H1 (cell line): ENCODE results near the gene PPP1R13B. TPM values are rescaled to one million over a fixed set of nuclear protein-coding genes. Genes with fewer than 3 reads are reported as not detected.

Source experiments
- CTCF ChIA-PET: fragments of 300-600 bp; sonication (Branson Sonifier 250); formaldehyde crosslinking; loops from one replicate; lab custom pipeline; 2021; ENCODE audit not compliant: partially characterized antibody; lab: Charles Lee
- POLR2A ChIA-PET: fragments of 300-600 bp; sonication (Branson Sonifier 250); formaldehyde crosslinking; loops from one replicate; lab custom pipeline; 2021; ENCODE audit warnings: inconsistent platforms; ENCODE audit not compliant: partially characterized antibody; lab: Charles Lee
- DNase-seq, 2 experiments: peaks; one replicate each; pipeline versions ENCODE4 v3.0.0 to v3.0.0-alpha.2; 2010 to 2022; ENCODE audit warnings: low spot score in 2 of 2, low read depth in 1 of 2, mixed read lengths in 1 of 2
- FAIRE-seq: peaks from 2 replicates; lab custom pipeline; 2011; peaks lifted over from hg19 to GRCh38; lab: Jason Lieb, UNC
- H2AFZ ChIP-seq: 2 replicates; pipeline ENCODE4 v1.8.1; 2012; ENCODE audit warnings: low read length, inconsistent platforms
- H2AK5ac ChIP-seq: 2 replicates; pipeline ENCODE4 v1.6.1; 2013; ENCODE audit warnings: low read depth, low read length
- H2BK120ac ChIP-seq: replicated peaks from 2 replicates; pipeline ENCODE3; 2013; ENCODE audit warnings: low read depth, low read length, inconsistent platforms
- H2BK12ac ChIP-seq: 2 replicates; pipeline ENCODE4 v1.6.1; 2013; ENCODE audit warnings: low read depth, low read length
- H2BK15ac ChIP-seq: 2 replicates; pipeline ENCODE4 v1.6.1; 2013; ENCODE audit warnings: low read length
- H2BK20ac ChIP-seq: 2 replicates; pipeline ENCODE4 v1.6.1; 2013; ENCODE audit warnings: low read length
- H2BK5ac ChIP-seq: 2 replicates; pipeline ENCODE4 v1.6.1; 2013; ENCODE audit warnings: low read depth, low read length
- H3K14ac ChIP-seq: 2 replicates; pipeline ENCODE4 v1.6.1; 2013; ENCODE audit warnings: inconsistent platforms; ENCODE audit not compliant: insufficient read length
- H3K18ac ChIP-seq: 2 replicates; pipeline ENCODE4 v1.6.1; 2013; ENCODE audit warnings: low read length; ENCODE audit errors: extremely low read depth
- H3K23ac ChIP-seq: 2 replicates; pipeline ENCODE4 v1.6.1; 2013; ENCODE audit warnings: inconsistent platforms; ENCODE audit not compliant: insufficient read length
- H3K23me2 ChIP-seq: 2 replicates; pipeline ENCODE4 v1.6.1; 2013; ENCODE audit warnings: low read depth, low read length
- H3K27ac ChIP-seq: 2 replicates; pipeline ENCODE4 v1.6.1; 2011; ENCODE audit warnings: low read depth, low read length, inconsistent platforms
- H3K27me3 ChIP-seq, 4 experiments: replicated peaks in 1 of 4; 1 replicate in 1 of 4; 2 replicates in 3 of 4; pipeline versions ENCODE4 v1.6.1 to v1.8.1; 2011 to 2013; ENCODE audit warnings: low read length in 3 of 4, mild to moderate bottlenecking in 3 of 4, inconsistent platforms in 2 of 4, mixed read lengths in 2 of 4, moderate library complexity in 1 of 4; ENCODE audit not compliant: control insufficient read depth in 3 of 4, insufficient read depth in 3 of 4; ENCODE audit errors: extremely low read depth in 1 of 4
- H3K36me3 ChIP-seq, 4 experiments: 2 replicates each; pipeline versions ENCODE4 v1.6.1 to v1.8.1; 2011 to 2013; ENCODE audit warnings: mild to moderate bottlenecking in 4 of 4, low read length in 3 of 4, moderate library complexity in 2 of 4, control low read depth in 1 of 4, inconsistent platforms in 1 of 4; ENCODE audit not compliant: insufficient read depth in 4 of 4, control insufficient read depth in 2 of 4
- H3K4ac ChIP-seq: replicated peaks from 2 replicates; pipeline ENCODE3; 2013; ENCODE audit warnings: low read length, low read depth, mixed read lengths, inconsistent platforms; ENCODE audit not compliant: insufficient read length
- H3K4me1 ChIP-seq, 4 experiments: replicated peaks in 1 of 4; 1 replicate in 1 of 4; 2 replicates in 3 of 4; pipeline versions ENCODE4 v1.6.1 to v1.8.1; 2011 to 2013; ENCODE audit warnings: low read length in 3 of 4, inconsistent platforms in 2 of 4, mixed read lengths in 1 of 4; ENCODE audit not compliant: insufficient read depth in 4 of 4, control insufficient read depth in 3 of 4
- H3K4me2 ChIP-seq, 2 experiments: 2 replicates each; pipeline versions ENCODE4 v1.6.1 to v1.8.1; 2011 to 2013; ENCODE audit warnings: low read depth in 2 of 2, low read length in 2 of 2, control low read depth in 1 of 2, inconsistent platforms in 1 of 2, mild to moderate bottlenecking in 1 of 2; ENCODE audit not compliant: insufficient read depth in 1 of 2
- H3K4me3 ChIP-seq, 4 experiments: fragments of 200-600, 300-600 bp in 1 of 4; sonication (generic), shearing (Covaris generic), sonication (Bioruptor Twin) in 1 of 4; 2 replicates each; pipeline versions ENCODE4 v1.5.1 to v1.8.1; 2011 to 2016; ENCODE audit warnings: low read length in 4 of 4, low read depth in 3 of 4, control low read depth in 2 of 4, inconsistent platforms in 2 of 4, mild to moderate bottlenecking in 2 of 4, mixed read lengths in 1 of 4, moderate library complexity in 1 of 4; ENCODE audit not compliant: insufficient read depth in 2 of 4; ENCODE audit errors: extremely low read depth in 1 of 4
- H3K56ac ChIP-seq: replicated peaks from 2 replicates; pipeline ENCODE3; 2013; ENCODE audit warnings: low read depth, mild to moderate bottlenecking, mixed read lengths, low read length, inconsistent platforms; ENCODE audit not compliant: insufficient read length
- H3K79me1 ChIP-seq: 2 replicates; pipeline ENCODE4 v1.6.1; 2013; ENCODE audit warnings: low read depth, low read length, control low read depth
- H3K79me2 ChIP-seq, 2 experiments: 2 replicates each; pipeline versions ENCODE4 v1.6.1 to v1.8.1; 2012 to 2013; ENCODE audit warnings: low read length in 2 of 2, mild to moderate bottlenecking in 2 of 2, inconsistent platforms in 1 of 2; ENCODE audit not compliant: insufficient read depth in 2 of 2, control insufficient read depth in 1 of 2
- H3K9ac ChIP-seq, 4 experiments: replicated peaks in 1 of 4; 1 replicate in 1 of 4; 2 replicates in 3 of 4; pipeline versions ENCODE4 v1.6.1 to v1.8.1; 2011 to 2013; ENCODE audit warnings: low read depth in 3 of 4, low read length in 3 of 4, control low read depth in 2 of 4, mild to moderate bottlenecking in 2 of 4, moderate library complexity in 2 of 4, inconsistent platforms in 1 of 4; ENCODE audit errors: extremely low read depth in 1 of 4
- H3K9me3 ChIP-seq, 2 experiments: 2 replicates each; pipeline versions ENCODE4 v1.6.1 to v1.8.1; 2012 to 2013; ENCODE audit warnings: mild to moderate bottlenecking in 2 of 2, moderate library complexity in 2 of 2, control low read depth in 1 of 2, inconsistent platforms in 1 of 2, low read depth in 1 of 2, low read length in 1 of 2, mixed read lengths in 1 of 2; ENCODE audit not compliant: insufficient read depth in 2 of 2
- H4K20me1 ChIP-seq, 2 experiments: replicated peaks in 1 of 2; 2 replicates each; pipeline versions ENCODE3 to v1.8.1; 2011 to 2013; ENCODE audit warnings: inconsistent platforms in 2 of 2, low read length in 2 of 2, mild to moderate bottlenecking in 1 of 2; ENCODE audit not compliant: insufficient read depth in 2 of 2, control insufficient read depth in 1 of 2
- H4K5ac ChIP-seq: 2 replicates; pipeline ENCODE4 v1.6.1; 2013; ENCODE audit warnings: low read length, low read depth, mixed read lengths, inconsistent platforms; ENCODE audit not compliant: insufficient read length
- H4K8ac ChIP-seq: 2 replicates; pipeline ENCODE4 v1.8.0; 2013; ENCODE audit warnings: mild to moderate bottlenecking, moderate library complexity, low read length, inconsistent platforms; ENCODE audit not compliant: insufficient read depth; ENCODE audit errors: extremely low read depth
- H4K91ac ChIP-seq: replicated peaks from 2 replicates; pipeline ENCODE3; 2013; ENCODE audit warnings: low read length, mixed read lengths, inconsistent platforms; ENCODE audit not compliant: insufficient read length
- ATF3 ChIP-seq: IDR thresholded peaks from 2 replicates; pipeline ENCODE4 v1.6.1; 2011; ENCODE audit warnings: low read depth, mild to moderate bottlenecking, low read length; ENCODE audit not compliant: insufficient read depth
- CTBP2 ChIP-seq: IDR thresholded peaks from 2 replicates; pipeline ENCODE4 v1.7.0; 2011; ENCODE audit warnings: borderline replicate concordance, mild to moderate bottlenecking, moderate library complexity, mixed read lengths, low read length; ENCODE audit not compliant: insufficient read depth, insufficient read length
- EP300 ChIP-seq, 2 experiments: IDR thresholded peaks; 1 replicate in 1 of 2; 2 replicates in 1 of 2; pipeline ENCODE4 v1.6.1; 2011 to 2012; ENCODE audit warnings: low read depth in 2 of 2, low read length in 2 of 2, mild to moderate bottlenecking in 2 of 2, borderline replicate concordance in 1 of 2, inconsistent platforms in 1 of 2, moderate library complexity in 1 of 2
- POLR2AphosphoS5 ChIP-seq: IDR thresholded peaks from 2 replicates; pipeline ENCODE4 v1.6.1; 2011; ENCODE audit warnings: low read depth, low read length
- RAD21 ChIP-seq, 2 experiments: IDR thresholded peaks in 1 of 2; conservative IDR thresholded peaks in 1 of 2; 2 replicates each; pipeline ENCODE4 v1.6.1; 2011; ENCODE audit warnings: low read depth in 2 of 2, low read length in 2 of 2, improper control_type of control experiment in 1 of 2, inconsistent platforms in 1 of 2, mild to moderate bottlenecking in 1 of 2, moderate library complexity in 1 of 2
- SIX5 ChIP-seq: IDR thresholded peaks from 2 replicates; pipeline ENCODE4 v1.6.1; 2011; ENCODE audit warnings: mild to moderate bottlenecking, low read depth, low read length
- WGBS, 2 experiments: shearing (Covaris generic) in 1 of 2; methylation state at CpG; one replicate each; pipeline versions ENCODE4 v1.1.6 to v1.1.7; 2013 to 2015; ENCODE audit warnings: low lambda C conversion rate in 2 of 2, mixed read lengths in 2 of 2, inconsistent platforms in 1 of 2, low coverage in 1 of 2, missing lambda C conversion rate in 1 of 2; ENCODE audit not compliant: insufficient replicate concordance in 2 of 2, insufficient coverage in 1 of 2, insufficient read length in 1 of 2; ENCODE audit errors: extremely low coverage in 1 of 2, missing lambda C conversion rate in 1 of 2; 5-methylcytosine and 5-hydroxymethylcytosine counted together
- polyA plus RNA-seq, 7 experiments: library from polyadenylated mRNA; depleted of rRNA in 3 of 7; stranded (reverse) in 5 of 7; unstranded in 2 of 7; fragments of >200 nt in 5 of 7; fragments of 200-250 nt in 2 of 7; gene quantifications; 1 replicate in 5 of 7; 2 replicates in 1 of 7; 4 replicates in 1 of 7; pipeline versions ENCODE4 v1.2.1 to v1.2.3, GENCODE V29; 2011 to 2013; ENCODE audit warnings: missing spikeins in 2 of 7, mixed read lengths in 2 of 7
- total RNA-seq: library from RNA; stranded (reverse); fragmentation: NEBNext Ultra II Directional; extraction: Animal tissue kit (Norgen Biotek cat#: 25700); gene quantifications from 2 replicates; pipeline ENCODE4 v1.2.1, GENCODE V29; 2021

The PPP1R13B gene
- total and polyA plus RNA-seq, 2 of the 8 experiments (the other 6 are each of a cell fraction or from before 2014, with no cell fraction given), result 2.6 to 8.9 TPM

GRCh38 chr14:103738701-103739451 lies 108.5 kb downstream of the PPP1R13B start:
- Histone ChIP-seq H4K8ac (no peak overlapping the region), H3K79me2 (no peaks in the 10 kb centered on the region), H3K23ac (no peak overlapping the region), H3K4ac (no peak overlapping the region), H3K27me3 (no peaks in the 10 kb centered on the region; a peak in 1 of 7 replicates), H2BK5ac (no peak overlapping the region), H3K79me1 (no peaks in the 10 kb centered on the region), H3K23me2 (no peaks in the 10 kb centered on the region), H4K20me1 (peaks cover 0 to 2% of the 10 kb centered on the region in 2 experiments), H2BK15ac (no peak overlapping the region), H3K4me2 (no peak overlapping the region), H2BK20ac (0 out of 2 replicates have a peak overlapping the region, but pooled peaks have one; percentile 80), H3K9me3 (no peaks in the 10 kb centered on the region), H2BK12ac (0 out of 2 replicates have a peak overlapping the region, but pooled peaks have one; percentile 9), H4K5ac (no peak overlapping the region), H3K4me3 (no peak overlapping the region), H2AFZ (no peak overlapping the region), H3K56ac (no peak overlapping the region), H3K36me3 (peaks cover 0 to 3% (median 0%) of the 10 kb centered on the region in 4 experiments; a peak in 2 of 8 replicates), H4K91ac (no peak overlapping the region), H3K4me1 (peaks cover 0 to 3% (median under 1%) of the 10 kb centered on the region in 4 experiments; a peak in 3 of 7 replicates), H2AK5ac (no peak overlapping the region), H3K18ac (no peak overlapping the region; the same call in 1 of the 2 replicates), H3K9ac (no peak overlapping the region), H2BK120ac (no peak overlapping the region), H3K14ac (no peak overlapping the region), H3K27ac (no peak overlapping the region)
- no peak for TF ChIP-seq POLR2AphosphoS5
- no peak for TF ChIP-seq EP300 (IDR thresholded peaks at IDR 0.05; ENCODE audit: borderline replicate concordance in 1 of 2, low read depth in 2 of 2, low read length in 2 of 2)
- TF ChIP-seq CTBP2, result no peak
- no peak for TF ChIP-seq RAD21 (IDR thresholded peaks at IDR 0.05 in 1 of 2, conservative IDR thresholded peaks at IDR 0.05 in 1 of 2; ENCODE audit: low read depth in 2 of 2, low read length in 2 of 2)
- TF ChIP-seq ATF3, result no peak
- no peak for TF ChIP-seq SIX5
- 94% methylated on average over 34 of the region's 34 CpGs; no CpG with 5 or more reads in 1 of the 2 experiments for WGBS, 2 experiments
- FAIRE-seq (no peak), DNase-seq (no peak)
- POLR2A ChIA-PET, result interaction anchor here (0.6 kb wide), 1 partner anchor 8 kb away, joined by 3 read pairs; no protein-coding TSS in a partner anchor
- CTCF ChIA-PET, result interaction anchor here (0.6 kb wide), 1 partner anchor 812 kb away, joined by 3 read pairs; no protein-coding TSS in a partner anchor
